HuH-7 (cell line): ENCODE data around the gene FGFR3.

Source experiments
- DNase-seq: peaks from one replicate; pipeline ENCODE4 v3.0.0; 2011; ENCODE audit warnings: low spot score

FGFR3 gene

DNA sequence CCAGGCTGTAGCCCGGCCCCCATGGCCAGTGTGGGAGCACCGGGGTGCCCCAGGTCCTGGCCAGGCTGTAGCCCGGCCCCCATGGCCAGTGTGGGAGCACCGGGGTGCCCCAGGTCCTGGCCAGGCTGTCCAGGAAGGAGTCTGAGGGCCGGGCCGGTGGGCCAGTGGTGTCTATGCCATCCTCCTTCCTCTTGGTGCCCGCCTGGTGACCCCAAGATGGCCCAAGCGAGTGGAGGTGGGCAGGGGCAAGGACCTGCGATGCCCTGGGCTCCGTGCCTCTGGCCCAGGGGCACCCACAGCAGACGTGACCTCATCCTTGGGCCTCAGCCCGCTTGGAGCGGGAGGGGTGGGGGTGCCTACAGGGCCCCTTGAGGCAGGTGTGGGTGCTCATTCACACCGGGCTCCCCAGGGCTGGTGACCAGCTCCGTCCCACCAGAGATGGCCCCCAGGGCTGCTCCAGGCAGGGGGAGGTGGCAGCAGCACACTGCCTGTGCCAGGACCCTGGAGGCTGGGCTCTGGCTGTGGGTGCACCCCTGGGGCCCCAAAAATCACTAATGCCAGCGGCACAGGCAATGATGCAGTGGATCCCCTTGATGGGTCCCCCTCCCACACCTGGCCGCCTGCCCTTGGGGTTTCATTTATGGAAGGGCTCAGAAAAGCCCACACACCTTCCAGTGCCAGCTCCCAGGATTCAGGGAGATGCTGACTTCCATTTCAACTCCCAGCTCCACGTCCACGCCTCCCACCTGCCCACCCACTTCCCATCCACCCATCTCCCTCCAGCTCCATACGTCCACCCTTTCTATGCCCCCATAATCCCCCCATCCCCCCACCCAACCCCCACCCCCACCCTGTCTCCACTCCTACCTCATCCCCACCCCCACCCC is 36.0 kb upstream of the FGFR3 start:
- no peak for DNase-seq

DNA sequence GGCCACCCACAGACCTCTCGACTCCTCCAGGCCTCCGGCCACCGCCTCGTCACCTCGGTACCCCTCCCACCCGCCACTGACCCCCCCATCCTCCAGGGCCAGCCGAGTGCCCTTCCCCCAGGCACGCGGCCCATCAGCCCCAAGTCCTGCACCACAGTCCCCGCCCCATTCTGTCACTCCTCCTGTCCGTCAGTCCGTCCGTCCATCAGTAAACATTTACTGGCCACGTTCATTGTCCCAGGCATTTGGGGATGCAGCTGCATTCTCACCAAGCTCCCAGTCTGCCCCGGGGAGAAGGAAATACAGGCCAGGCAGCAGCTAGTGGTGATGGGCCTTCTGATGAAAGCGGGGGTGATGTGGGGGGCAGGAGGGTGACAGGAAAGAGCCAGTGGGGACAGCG is 35.3 kb upstream of the FGFR3 start:
- DNase-seq, result no peak

DNA sequence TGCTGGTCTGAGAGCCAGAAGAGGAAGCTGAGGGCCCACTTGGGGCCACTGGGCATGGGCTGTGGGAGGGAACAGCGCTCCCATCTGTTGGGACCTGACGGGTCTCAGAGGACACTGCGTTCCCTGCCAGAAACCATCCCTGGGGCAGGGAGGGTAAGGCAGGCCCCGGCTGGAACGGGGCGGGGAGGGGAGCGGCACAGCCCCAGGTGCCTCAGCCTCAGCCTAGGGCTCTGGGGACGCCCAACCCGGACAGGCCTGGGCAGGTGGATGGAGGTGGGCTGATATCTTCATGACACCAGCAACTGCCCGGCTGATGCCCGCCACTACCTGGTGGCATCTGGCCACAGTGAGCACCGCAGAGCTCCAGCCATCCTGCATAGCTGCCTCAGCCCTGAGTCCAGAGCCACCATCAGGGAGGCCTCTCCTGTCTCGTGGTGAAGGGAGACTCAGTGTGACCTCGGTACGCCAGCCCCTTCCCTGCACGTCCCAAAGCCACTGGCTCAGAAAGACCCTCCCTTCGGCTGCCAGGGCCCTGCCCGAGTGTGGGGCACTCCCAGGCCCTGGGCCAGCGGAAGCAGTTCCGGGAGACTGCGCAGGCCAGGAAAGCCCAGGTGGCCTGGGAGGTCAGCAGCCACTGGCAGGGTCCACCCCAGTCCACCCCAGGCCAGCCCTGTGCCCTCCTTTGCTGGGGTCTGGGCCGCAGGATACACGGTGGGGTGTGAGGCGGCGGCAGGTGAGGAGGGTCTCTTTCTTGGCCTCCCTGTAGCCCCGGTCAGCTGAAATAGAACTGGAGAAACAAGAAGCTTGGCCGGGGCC is 34.6 kb upstream of the FGFR3 start:
- no peak for DNase-seq

DNA sequence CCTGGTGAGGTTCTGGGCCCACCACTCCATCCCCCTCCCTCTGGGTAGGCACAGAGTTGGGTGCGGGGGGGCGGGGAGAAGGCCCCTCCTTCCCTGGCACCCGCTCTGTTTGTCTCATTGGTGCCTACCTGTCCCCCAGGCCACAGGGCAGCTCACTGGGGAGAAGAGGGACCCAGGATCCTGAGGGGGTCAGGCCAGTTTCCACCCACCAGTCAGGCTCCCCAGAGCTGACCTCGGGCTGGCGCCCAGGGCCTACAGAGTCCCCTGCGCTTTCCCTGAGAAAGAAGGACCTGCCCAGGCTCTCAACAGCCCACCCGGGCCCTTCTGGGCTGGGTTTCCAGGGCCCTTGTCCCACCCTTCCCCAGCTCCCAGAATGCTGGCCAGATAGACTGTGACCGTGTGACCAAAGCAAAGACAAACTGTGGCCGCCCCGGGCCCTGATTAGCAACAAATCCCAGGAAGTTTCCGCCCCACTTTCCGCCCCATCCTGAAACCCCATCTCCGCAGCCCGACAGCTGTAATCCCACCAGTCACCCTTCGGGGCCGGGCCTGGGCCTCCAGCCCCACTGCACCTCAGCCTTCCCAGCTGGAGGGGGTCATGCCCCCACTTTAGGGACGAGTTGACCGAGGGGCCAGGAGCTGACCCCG is 33.8 kb upstream of the FGFR3 start:
- DNase-seq, result no peak

DNA sequence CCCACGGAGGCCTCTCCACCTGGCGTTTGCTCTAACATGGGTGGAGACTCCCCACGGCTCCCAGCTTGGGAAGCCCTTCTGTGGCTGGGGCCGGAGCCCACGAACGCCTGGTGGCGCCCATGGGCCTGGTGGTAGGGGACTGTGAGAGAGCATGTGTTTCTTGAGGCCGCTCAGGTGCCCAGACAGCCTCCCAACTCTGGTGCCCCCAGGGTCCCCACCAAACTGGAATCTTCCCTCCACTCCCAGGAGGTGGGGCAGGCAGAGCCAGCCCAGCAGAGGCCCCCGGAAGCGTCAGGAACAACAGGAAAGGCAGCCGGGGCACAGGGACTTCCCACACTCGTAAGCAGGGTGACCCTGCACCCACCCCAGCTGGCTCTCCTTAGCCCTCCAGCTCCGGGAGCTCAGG is 33.3 kb upstream of the FGFR3 start:
- no peak for DNase-seq

DNA sequence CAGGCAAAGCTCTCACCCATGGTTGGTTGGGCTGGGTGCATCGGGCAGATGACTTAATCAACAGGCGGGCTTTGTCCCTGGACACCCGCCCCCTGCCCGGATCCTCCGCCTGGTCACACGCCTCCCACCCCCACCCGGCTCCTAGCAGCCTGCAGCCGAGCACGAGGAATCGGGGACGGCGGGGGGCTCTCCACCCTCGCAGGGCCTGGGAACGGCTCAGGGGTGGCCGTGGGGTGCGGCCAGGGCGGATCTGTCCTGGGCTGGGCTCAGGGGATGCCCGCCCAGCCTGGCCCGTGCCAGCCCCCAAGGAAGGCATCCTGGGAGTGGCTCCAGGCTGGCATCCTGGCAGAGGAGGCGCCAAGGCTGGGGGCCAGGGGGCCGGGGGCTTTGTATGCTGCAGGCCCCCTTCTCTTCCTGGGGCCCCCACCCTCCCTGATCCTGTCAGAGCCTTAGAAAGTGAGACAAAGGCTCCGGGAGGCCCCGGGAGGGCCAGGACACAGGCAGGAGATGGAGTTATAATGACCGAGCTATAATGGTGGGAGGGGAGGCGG is 32.5 kb upstream of the FGFR3 start:
- DNase-seq, result no peak

DNA sequence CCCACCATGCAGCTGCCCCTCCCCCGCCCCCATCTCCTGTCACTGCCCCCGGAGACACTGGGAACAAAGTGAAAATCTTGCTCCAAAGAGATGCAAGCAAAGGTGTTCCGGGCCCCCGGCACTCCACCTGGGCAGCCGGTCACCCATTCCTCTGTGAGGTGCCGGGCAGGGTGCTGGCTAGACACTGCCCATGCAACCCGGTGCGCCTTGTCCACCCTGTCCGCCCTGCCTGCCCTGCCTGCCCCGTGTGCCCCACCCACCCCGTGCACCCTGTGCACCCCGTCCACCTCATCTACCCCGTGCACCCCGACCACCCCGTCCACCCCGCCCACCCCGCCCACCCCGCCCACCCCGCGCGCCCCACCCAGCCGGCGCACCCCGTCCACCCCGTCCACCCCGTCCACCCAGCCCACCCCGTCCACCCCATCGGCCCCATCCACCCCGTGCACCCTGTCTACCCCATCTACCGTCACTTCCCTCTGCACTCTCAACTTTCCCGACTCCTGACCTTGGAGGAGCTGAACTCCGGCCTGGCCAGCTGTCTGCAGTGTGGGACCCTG is 31.9 kb upstream of the FGFR3 start:
- DNase-seq, result no peak

DNA sequence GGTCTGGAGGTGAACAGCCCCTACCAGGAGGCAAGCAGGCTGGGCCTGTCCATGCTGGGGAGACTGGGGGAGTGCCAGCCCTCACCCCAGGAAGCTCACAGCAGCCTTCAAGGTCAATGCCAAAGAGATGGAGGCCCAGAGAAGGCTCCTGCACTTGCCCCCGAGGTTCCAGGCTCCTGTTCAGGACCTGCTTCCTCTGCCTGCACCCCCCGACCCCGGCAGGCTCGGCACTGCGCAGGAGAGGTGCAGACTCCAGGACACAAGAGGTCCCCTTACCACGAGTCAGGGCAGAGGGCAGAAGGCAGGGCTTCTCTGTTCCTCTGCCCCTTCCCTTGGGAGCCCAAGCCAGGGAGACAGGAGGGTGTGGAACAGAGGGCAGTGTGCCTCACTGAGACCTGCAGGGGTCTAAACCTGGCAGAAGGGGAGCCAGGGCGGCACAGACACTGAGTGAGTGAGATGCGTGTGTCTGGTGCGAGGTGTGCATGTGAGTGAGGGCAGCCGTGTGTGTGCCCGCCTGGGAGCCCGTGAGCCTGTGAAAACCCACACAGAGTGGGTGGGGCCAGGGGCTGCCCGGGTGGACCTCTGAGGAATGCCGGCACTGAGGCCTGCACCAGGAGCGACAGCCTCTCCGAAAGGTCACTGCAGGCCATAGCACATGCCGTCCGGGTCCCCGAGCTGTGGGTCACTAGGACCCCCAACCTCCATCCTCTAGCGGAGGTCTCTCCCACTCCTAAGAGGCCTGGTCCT is 30.7 kb upstream of the FGFR3 start:
- DNase-seq, result no peak

DNA sequence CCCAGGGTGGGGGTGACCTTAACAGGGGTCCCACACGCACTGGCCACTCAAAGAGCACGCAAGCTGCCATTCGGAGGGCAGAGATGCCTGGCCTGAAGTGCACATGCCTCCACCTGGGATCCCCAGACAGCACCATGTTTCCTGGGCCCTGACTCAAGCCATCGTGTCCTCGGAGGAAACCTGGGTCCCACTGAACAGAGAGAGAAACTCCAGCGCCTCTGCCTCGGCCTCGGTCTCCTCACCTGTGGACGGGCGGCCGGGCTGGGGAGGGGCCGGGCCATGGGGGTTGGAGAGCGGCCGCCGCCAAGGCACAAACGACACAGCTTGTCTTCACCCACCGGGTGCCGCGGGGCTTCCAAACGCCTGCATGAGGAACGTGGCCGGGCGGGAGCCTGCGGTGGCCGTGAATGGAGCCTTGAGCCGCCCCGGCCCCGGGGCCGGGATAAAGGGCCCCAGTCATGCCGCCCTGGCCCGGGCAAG is 30.0 kb upstream of the FGFR3 start:
- no peak for DNase-seq

DNA sequence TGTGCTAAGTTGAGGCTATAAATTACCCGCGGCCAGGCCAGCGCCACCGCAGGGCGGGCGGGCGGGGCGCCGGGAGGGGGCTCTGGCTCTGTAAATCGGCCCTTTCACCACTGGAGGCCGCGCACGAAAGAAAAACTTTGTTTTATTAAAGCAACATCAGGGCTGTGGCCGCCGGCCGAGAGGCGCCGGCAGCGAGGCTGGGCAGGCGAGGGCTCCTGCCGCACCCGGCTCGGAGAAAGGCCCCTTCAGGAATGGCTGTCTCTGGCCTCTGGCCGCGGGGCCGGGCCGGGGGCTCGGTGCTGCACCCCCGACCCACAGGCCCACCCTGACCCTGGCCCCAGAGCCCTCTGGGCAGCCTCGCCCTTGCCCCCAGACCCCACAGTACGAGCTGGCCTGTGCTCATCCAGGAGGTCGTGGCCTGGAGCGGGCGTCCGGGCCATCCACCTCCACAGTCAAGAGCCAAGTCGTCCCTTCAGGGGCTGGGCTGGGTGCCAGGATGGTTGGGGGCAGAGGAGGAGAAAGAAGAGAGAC is 29.5 kb upstream of the FGFR3 start:
- DNase-seq, result peak; percentile 85

DNA sequence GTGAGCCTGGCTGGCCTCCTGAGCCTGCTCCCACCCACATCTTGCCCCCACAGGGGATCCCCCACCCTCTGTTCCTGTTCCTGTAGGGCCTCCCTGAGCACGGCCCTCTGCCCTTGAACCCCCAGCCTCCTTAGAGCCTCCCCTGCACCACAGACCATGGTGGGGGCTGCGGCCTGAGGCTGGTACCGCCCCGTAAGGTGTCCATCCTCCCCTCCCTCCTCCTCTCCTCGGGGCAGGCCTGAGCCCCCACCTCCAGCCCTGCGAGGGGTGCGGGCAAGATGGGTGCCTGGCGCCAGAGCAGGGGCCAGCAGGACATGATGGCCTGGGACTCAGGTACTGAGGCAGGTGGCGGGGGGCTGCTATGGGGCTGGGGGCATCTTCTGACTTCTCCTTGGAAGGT is 28.4 kb upstream of the FGFR3 start:
- DNase-seq, result no peak

DNA sequence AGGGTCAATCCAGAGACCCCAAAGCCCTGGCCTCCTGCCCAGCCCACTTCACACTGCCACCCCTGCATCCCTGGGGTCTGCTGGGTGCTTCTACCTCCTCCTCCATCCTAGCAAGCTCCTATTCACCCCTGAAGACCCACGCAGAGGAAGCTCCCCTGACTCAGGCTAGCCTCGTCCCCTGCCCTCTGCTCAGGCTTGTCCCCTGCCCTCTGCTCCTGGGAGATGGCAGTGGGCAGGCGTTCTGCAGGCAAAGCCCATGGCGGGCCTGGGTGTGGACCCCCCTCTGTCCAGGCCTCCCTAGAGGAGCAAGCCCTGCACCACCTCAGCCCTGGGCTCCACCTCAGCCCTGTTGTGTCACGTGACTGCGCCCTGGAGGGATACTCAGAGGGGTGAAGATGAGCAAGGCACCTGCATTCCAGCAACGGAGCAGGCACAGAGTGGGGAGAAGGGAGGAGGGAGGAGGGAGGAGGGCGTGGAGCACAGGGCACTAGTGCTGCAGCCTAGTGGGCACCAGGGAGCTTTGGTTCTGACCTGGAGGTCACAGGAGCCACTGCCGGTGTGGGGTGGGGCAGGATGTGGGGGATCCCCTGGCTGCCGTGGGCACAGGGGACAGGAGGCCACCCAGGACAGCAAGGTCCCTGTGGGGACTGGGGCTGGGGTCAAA is 27.6 kb upstream of the FGFR3 start:
- no peak for DNase-seq

DNA sequence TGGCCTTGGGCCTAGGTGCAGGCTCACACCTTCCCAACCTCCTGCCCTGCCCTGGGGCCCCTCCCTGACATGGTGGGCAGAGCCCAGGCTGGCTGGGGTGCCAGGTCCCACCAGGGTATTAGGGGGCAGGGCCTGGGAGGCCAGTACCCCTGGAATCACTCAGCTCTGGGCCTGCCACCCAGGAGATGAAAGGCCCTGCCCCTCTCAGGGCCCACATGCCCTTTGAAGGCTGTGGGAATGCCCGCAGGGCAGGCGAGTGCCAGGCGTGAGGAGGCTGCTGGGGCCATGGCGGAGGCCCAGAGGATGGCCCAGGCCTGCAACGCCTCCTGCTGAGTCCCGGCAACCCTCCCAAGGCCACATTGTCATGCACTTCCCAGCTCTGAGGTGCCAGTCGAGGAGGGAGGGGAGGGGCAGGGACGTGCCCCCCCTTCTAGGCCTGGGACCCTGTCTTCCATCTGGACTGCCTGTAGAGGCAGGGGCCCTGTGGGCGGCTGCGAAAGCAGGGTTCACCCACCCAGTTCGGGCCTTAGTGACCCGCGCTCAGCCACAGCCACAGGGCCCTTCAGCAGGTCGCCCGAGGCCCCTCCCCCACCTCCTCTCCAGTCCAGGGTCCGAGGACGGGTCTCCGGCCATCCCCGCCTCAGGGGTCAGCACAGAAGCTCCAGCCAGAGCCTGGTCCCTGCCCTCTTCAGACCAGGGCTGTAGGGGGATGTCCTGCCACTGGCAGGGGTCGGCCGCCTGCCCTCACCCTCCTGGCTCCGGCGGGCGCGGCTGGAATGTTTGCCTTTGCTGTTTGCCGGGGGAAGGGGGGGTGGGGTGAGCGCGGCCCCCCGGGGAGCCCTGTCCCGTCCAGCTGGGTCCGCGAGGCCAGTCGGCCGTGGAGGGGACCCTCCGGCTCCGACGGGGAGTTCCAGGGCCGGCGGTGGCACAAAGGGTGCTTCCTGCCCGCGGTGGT is 26.7 kb upstream of the FGFR3 start:
- peak; percentile 82 for DNase-seq

DNA sequence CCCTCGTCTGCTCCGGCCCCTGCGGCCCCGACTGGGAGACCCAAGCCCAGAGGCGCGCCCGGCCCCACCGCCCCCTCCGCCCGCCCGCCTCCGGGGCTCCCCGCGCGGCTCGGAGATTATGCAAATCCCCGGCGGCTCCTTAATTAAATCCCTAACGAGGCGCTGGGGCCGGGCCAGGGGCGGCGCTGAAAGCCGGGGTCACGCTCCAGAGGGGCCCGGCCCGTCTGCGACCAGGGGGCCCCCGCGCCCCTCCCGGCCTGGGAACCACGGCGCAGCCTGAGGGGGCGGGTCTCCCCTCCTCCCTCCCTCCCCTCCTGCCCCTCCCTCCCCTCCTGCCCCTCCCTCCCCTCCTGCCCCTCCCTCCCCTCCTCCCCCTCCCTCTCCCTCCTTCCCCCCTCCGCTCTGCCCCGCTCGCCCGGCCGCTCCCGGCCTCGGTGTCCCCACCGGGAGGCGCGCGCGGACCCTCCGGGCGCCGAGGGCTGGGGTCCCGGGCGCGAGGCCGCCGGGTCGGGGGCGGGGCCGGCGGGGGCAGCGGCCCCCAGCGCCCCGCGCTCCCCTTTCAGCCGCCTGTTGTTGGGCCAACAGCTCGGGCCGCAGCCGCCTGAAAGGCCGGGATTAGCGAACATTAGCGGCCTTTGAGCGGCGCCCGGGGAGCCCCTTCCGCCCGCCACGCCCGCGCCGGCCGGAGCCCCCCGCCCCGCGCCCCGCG is 25.9 kb upstream of the FGFR3 start:
- peak; percentile 71 for DNase-seq

DNA sequence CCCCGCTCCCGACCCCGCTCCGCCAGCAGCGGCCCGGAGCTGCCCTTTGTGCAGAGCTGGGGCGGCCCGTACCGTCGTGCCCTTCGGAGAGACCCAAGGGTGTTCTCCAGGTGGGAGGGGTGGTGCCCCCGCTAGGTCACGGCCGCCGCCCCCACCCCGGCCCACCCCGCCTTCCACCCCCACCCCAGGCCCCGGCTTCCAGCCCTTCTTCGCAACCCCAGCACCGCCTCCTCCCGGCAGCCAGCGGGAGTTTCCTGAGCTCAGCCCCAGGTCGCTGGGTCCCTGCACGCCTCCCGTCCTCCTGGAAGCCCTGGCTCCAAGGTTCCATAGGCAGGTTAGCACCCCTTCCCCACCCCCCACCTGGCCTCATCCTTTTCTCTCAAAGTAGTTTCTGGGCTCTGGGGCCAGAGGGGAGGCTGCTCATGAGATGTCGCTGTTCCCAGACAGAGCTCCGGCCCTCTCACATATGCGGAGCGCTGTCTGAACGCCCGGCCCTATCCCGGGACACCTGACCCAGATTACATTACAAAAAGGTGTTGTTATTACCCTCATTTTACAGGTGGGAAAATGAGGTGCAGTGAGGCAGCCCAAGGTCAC is 25.2 kb upstream of the FGFR3 start:
- DNase-seq, result peak; percentile 99

DNA sequence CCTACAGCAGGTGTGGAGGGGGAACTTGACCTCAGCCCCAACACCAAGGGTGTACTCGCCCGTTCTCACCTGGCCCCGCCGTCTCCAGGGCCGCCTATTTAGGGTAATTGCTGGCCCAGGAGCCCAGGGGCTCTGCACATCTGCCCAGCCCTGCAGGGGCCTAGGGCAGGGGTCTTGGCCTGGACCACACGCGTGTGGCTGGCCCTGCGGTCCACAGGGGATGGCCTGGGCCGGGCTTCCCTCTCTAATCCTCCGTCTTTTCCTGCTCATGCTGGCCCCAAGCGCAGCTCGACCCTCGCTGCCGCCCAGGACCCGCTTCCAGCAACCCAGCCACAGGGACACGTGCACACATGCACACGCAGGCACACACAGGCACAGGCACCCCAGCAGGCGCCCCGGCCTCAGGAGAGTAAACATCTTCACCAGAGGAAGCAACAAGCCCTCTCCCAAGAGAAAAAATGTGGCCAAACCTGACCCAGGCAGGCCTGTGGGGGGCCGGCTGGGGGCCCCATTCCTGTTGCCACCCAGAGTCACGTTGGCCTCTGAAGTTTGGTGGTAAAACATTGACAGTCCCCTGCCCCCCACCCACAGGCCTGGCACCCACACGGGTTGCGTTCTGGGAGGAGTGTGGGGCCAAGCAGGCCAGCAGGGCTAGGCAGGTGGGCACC is 24.6 kb upstream of the FGFR3 start:
- DNase-seq, result no peak

DNA sequence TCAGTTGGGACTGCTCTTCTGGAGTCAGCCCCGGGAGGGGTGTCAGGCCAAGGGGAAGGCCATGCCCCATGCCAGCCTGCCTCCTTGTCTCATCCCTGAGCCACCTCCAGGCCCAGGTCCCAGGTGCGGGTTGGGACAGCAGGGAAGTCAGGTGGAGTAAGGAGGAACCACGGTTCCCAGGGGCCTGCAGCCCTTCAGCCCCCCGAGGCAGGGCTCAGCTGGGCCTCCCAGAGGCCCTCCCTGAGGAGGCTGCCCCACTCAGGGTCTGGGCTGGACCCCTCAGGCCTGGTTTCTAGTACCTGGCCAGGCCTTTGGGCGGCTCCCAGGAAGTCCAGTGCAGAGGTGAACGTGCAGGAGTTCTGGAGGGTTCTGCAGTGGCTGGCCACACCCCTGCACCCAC is 23.4 kb upstream of the FGFR3 start:
- DNase-seq, result no peak

DNA sequence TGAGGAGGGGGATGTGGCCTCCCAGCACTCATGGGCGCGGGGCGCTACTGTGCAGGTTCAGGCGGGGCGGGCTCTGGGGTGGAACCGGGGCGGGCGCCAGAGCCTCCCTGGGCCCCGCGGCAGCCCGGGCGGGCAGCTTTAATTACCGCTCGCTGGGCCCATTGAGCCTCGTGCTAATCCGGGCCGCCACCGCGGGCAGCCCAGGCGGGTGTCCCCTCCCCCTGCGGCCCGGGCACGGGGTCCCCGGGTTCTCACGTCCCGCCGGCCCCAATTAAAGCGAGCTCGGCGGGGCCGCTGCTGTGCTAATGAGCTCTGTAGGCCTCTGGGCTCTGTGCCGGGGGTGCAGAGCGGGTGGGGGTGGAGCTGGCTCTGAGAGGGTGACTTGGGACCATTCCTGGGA is 22.8 kb upstream of the FGFR3 start:
- DNase-seq, result no peak
